ENCODE measurements around the gene ZBTB32.

ZBTB32 gene

GRCh38 chr19:35710784-35711723 lies 6.7 kb downstream of the ZBTB32 start:
- DNase-seq (ENCODE audit: low read depth), result peak; percentile 13
- TF ChIP-seq CTCF (conservative IDR thresholded peaks at IDR 0.05; ENCODE audit: control insufficient read depth, insufficient read depth, low read depth, low read length), result no peak
- H3K4me3 ChIP-seq (ENCODE audit: control insufficient read depth, low read depth, low read length), result no peak overlapping the region

- no peak overlapping the region for H3K4me3 ChIP-seq (ENCODE audit: control insufficient read depth, low read depth, low read length)
- TF ChIP-seq CTCF (conservative IDR thresholded peaks at IDR 0.05; ENCODE audit: control insufficient read depth, insufficient read depth, low read depth, low read length), result no peak
- peak; percentile 22 for DNase-seq (ENCODE audit: low read depth)
Measured at GRCh38 chr19:35712567-35713505, 8.5 kb downstream of the ZBTB32 start.

- H3K4me3 ChIP-seq (ENCODE audit: control insufficient read depth, low read depth, low read length), result no peak overlapping the region
- DNase-seq (ENCODE audit: low read depth), result no peak
- no peak for TF ChIP-seq CTCF (conservative IDR thresholded peaks at IDR 0.05; ENCODE audit: control insufficient read depth, insufficient read depth, low read depth, low read length)
Measured at GRCh38 chr19:35713506-35713850, 9.1 kb downstream of the ZBTB32 start.

GRCh38 chr19:35713904-35714495 lies 9.6 kb downstream of the ZBTB32 start:
- no peak for TF ChIP-seq CTCF (conservative IDR thresholded peaks at IDR 0.05; ENCODE audit: control insufficient read depth, insufficient read depth, low read depth, low read length)
- no peak overlapping the region for H3K4me3 ChIP-seq (ENCODE audit: control insufficient read depth, low read depth, low read length)
- no peak for DNase-seq (ENCODE audit: low read depth)

GRCh38 chr19:35714601-35715354 lies 10.4 kb downstream of the ZBTB32 start:
- TF ChIP-seq CTCF (conservative IDR thresholded peaks at IDR 0.05; ENCODE audit: control insufficient read depth, insufficient read depth, low read depth, low read length), result no peak
- no peak for DNase-seq (ENCODE audit: low read depth)
- H3K4me3 ChIP-seq (ENCODE audit: control insufficient read depth, low read depth, low read length), result no peak overlapping the region

- no peak for DNase-seq (ENCODE audit: low read depth)
- TF ChIP-seq CTCF (conservative IDR thresholded peaks at IDR 0.05; ENCODE audit: control insufficient read depth, insufficient read depth, low read depth, low read length), result no peak
- no peak overlapping the region for H3K4me3 ChIP-seq (ENCODE audit: control insufficient read depth, low read depth, low read length)
Measured at GRCh38 chr19:35715355-35715809, 11.0 kb downstream of the ZBTB32 start.

Measured in fibroblast of mammary gland (primary cell).